GM19452 (cell line): ENCODE data around the gene FAM227B.

Source experiments
- ATAC-seq: cut with Tn5 transposase; IDR thresholded peaks from one replicate; pipeline ENCODE4 v1.9.1; 2021; ENCODE audit not compliant: unreplicated experiment

The FAM227B gene

DNA sequence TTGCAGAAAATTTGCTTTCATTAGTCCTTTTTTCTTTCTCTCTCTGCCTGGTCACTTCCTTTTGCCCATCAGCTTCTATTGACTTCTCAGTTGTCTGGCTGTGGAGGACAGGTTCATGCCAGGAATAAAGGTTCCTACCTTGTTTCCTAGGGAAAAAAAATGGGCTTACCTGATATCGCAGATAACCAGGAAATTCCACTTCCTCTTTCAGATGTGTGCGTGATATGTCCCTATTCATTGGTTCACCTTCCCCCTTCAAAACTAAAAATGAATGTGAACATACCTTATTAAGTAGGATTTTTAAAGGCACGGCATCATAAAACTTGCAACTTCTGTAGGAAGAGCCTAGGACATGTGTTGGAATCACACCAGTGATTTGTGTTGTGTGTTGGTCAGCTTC is 317.6 kb downstream of the FAM227B start:
- ATAC-seq, result no peak

DNA sequence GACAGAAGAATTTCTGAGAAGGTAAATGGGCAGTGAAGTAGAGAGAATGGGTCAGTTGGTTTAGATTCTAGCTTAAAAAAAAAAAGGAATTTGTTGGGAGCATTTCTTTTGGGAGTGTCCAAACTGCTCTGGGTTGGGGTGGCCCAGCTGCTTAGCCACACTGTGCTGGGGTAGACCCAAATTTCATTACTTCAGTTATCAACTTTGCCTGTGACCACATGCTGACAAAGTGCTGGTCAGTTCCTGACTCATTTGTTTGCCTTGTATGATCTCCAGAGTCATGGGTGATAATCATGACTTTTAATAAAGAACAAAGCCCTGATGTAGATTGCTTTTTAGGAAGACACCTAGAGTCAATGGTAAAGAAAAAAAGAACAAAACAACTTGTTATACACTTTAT is 319.1 kb downstream of the FAM227B start:
- no peak for ATAC-seq

GRCh38 chr15:49300856-49301255 is 319.8 kb downstream of the FAM227B start:
- no peak for ATAC-seq

DNA sequence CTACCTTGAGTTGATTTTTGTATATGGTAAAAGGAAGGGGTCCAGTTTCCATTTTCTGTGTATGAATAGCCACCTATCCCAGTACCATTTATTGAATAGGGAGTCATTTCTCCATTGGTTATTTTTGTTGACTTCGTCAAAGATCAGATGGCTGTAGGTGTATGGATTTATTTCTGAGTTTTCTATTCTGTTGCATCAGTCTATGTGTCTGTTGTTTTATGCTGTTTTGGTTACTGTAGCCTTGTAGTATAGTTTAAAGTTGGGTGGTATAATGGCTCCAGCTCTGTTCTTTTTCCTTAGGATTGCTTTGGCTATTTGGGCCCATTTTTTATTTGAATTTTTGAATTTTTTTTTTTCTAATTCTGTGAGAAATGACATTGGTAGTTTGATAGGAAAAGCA is 323.0 kb downstream of the FAM227B start:
- ATAC-seq, result no peak

GRCh38 chr15:49296258-49296657 is 324.4 kb downstream of the FAM227B start:
- ATAC-seq, result no peak

- ATAC-seq, result no peak
Observed at GRCh38 chr15:49293941-49294340, 326.7 kb downstream of the FAM227B start.

DNA sequence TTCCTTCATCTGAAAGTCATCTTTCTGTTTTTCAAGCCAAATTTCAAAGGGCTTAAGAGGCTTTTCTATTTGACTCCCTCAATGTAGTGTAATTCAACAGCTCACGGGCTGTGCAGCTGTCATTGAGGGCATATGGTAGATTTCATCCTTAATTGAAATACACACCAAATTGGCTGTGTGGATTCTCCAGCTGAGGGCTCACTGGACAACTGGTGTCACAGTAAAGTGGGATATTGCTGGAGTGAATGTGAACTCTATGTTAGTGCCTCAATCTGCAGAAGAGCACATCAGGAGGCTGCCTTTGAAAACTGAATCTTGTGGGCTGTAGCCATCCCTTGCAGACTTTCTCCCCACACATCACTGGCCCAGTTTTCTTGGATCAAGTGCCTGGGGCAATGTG is 330.4 kb downstream of the FAM227B start:
- ATAC-seq, result no peak

GRCh38 chr15:49288391-49288790 is 332.2 kb downstream of the FAM227B start:
- ATAC-seq, result no peak

DNA sequence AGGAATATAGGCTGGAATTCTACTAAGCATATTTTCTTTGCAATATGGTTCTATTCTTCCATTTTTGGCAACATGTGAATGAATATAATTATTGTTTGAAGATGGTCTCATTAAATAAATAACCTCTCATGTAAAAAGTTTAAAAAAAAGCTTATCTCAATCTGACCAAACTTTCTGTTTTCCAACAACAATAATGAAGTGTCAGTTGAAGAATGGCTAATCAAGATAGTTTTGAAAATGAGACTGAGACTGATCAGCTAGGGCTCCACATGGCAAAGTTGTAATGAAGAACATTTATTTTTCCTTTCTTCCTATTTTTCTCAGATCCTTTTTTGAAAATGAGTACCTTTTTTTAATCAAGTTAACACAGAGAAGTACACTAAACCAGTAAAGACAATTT is 333.1 kb downstream of the FAM227B start:
- ATAC-seq, result no peak

DNA sequence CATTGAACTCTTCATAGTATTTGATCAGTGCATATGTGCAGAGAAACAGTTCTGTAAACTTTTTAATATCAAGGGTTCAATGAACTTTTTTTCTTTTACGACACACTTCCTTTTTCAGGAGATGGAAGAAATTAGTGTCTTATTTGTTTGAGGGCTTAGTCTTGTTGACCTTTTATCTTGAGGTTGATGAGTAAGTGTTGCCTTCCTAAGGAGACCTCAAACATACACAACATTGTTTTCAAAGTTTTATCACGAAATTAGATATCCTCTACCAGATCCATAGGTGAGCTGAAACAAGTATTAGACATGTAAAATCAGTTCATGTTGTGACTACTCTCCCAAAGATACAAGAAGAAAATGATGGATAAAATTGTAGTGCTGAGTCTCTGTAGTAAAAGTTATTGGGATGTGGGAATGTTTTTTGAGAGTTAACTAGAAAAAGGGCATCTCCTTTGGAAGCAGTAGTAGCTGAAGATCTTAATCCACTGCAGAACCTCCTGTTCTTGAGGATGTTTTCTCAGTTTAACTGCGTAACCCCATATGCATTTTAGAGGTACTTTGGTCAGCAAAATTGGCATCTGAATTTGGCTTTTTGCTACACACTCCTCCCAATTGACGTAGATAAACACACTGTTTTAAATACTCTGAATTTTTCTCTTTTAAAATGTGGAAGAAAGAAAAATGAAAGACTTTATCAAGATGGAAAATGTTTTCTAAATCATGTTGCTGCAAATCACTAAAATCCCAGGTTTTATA is 333.8 kb downstream of the FAM227B start:
- no peak for ATAC-seq

DNA sequence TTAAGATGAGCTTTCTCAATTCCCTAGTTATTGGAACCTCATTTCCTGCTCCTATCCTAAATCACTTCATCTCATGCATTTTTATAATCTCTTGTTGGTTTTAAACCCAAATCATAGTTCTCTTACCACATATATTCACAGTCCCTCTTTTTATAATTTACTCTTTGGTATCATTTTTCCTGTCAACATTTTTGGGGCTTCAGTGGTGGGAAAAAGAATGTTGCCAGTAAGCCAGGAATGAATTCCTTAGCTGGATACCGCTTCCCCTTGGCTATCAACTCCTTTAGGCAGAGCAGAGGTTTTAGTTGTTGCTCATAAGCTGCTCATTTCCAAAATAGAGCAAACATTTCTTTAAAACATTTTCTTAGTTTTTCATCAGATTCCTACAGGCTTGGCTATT is 338.3 kb downstream of the FAM227B start:
- ATAC-seq, result no peak

DNA sequence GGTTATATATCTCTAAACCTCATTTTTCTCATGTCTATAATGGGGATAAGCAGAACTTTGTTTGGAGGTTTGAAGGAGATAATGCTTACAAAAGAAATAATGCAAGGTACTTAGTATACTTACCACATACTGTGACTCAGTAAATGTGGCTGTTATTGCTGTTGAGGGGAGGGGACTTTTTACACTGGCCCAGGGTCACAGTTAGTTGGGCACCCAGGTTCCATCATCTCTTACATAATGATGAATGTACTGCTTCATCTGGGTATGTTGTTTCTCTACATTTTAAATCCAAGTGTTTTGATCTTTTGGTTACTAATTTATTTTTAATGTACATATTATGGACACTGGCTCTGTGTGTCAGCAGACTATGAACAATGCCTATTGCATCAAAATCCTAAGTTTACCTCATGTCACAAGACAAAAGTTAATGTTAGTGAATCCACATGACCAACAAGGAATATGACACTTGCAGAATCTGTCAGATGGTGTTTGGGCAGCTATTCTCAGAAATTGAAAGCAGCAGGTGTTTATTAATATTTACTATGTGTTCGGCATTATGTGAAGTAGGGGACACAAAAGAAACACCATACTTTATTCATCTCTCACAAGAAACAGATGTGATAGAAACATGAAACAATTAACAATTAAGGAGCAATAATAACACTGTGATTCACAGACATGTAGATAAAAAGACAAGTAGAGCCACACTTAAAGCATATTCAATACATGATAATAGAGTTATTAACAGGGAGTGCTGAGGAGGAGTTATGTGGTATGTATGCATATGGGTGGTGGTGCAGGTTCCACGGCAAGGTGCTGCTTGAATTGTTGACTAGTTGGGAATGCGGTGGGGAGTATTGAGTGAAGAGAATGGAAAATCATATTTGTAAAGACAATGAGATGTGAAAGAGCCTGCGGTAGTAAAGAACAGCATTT is 340.8 kb downstream of the FAM227B start:
- ATAC-seq, result no peak

DNA sequence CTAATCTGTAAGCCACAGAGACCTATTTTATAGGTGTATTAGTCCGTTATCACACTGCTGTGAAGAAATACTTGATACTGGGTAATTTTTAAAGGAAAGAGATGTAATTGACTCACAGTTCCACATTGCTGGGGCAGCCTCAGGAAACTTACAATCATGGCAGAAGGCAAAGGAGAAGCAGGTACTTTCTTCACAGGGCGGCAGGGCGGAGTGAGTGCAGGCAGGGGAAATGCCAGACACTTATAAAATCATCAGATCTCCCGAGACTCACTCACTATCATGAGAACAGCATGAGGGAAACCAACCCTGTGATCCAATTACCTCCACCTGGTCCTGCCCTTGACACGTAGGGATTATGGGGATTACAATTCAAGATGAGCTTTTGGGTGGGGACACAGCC is 341.9 kb downstream of the FAM227B start:
- no peak for ATAC-seq
